Ovary (tissue), 9 donors: ENCODE results near the gene LIPT2. TPM values are rescaled to one million over a fixed set of nuclear protein-coding genes. Genes with fewer than 3 reads are reported as not detected.

ENCODE experiments used
- DNase-seq, 5 donors: peaks; one replicate each; pipeline ENCODE4 v3.0.0-alpha.2; 2019 to 2020
- H3K27ac ChIP-seq, 2 donors: fragments of 200-600 bp; one replicate each; pipeline versions ENCODE4 v1.5.1 to v1.8.0; 2019 to 2022
- H3K27me3 ChIP-seq: fragments of 200-600 bp; one replicate; pipeline ENCODE4 v1.8.0; 2022
- H3K36me3 ChIP-seq: fragments of 200-600 bp; sonication (generic); one replicate; pipeline ENCODE4 v1.5.1; 2019
- H3K4me1 ChIP-seq: one replicate; pipeline ENCODE4 v1.8.1; 2013; ENCODE audit warnings: mild to moderate bottlenecking, moderate library complexity; ENCODE audit not compliant: insufficient read depth
- H3K4me3 ChIP-seq: fragments of 200-600 bp; sonication (generic); one replicate; pipeline ENCODE4 v1.5.1; 2017
- H3K9me3 ChIP-seq, 2 donors: fragments of 200-600 bp in 1 of 2; sonication (generic) in 1 of 2; one replicate each; pipeline versions ENCODE4 v1.5.1 to v1.8.1; 2013 to 2019; ENCODE audit warnings: mild to moderate bottlenecking in 1 of 2, moderate library complexity in 1 of 2
- EP300 ChIP-seq: sonication (generic); formaldehyde crosslinking; IDR thresholded peaks from one replicate; pipeline ENCODE4 v1.6.1; 2017; ENCODE audit warnings: antibody characterized with exemption
- POLR2A ChIP-seq: fragments of 450-650 bp; IDR thresholded peaks from one replicate; pipeline ENCODE4 v1.6.1; 2017; ENCODE audit warnings: antibody characterized with exemption, mild to moderate bottlenecking, moderate library complexity
- WGBS, 3 donors: extraction: QIAGEN DNeasy Blood & Tissue Kit in 1 of 3; methylation state at CpG; one replicate each; pipeline versions ENCODE4 v1.1.5 to v1.1.7; 2013 to 2017; 5-methylcytosine and 5-hydroxymethylcytosine counted together
- intact Hi-C, 4 donors: fragments of 100-400 bp; cut with DNase I; formaldehyde crosslinking; loops; one replicate each; pipeline versions ENCODE4 v1.11.0 to v1.15.1; 2022 to 2023
- polyA plus RNA-seq, 2 donors: library from polyadenylated mRNA; stranded (reverse); fragments of 200-250 nt in 1 of 2; fragments of 350-450 nt in 1 of 2; fragmentation: Illumina TruSeq in 1 of 2; extraction: RNeasy Lipid Tissue Mini Kit (QIAGEN cat#74804) in 1 of 2; gene quantifications; one replicate each; pipeline ENCODE4 v1.2.3, GENCODE V29; 2013 to 2014
- total RNA-seq, 7 donors: library from RNA; depleted of rRNA in 2 of 7; stranded (reverse); fragments of >200 nt in 2 of 7; fragmentation: NEBNext Ultra II Directional in 3 of 7; extraction: Animal tissue kit (Norgen Biotek cat#: 25700) in 3 of 7; gene quantifications; one replicate each; pipeline versions ENCODE4 v1.1.0 to v1.2.4, GENCODE V29; 2016 to 2023
- TF ChIP-seq, protein P1 (sequence below), 3 donors: fragments of 450-650 bp in 2 of 3; fragments of 200-600 bp in 1 of 3; IDR thresholded peaks; one replicate each; pipeline versions ENCODE4 v1.5.1 to v1.8.0; 2016 to 2022; ENCODE audit warnings: antibody characterized with exemption in 3 of 3, mild to moderate bottlenecking in 1 of 3
- donor health status: DM: no; HTN: no; CAD: no; lungs with moderate emphysema.
- donor health status: DM: no; HTN: no; CAD: no.
- donor health status: Bipolar disorder and iron deficiency.
- donor health status: DM: yes; HTN: yes; CAD: no.
- donor health status: DM: no; HTN: no; CAD: no.
- donor health status: DM: yes; HTN: yes; CAD: no.

Gene LIPT2
- total and polyA plus RNA-seq, 9 donors: 3.4 to 9.2 (median 5.6) TPM

DNA sequence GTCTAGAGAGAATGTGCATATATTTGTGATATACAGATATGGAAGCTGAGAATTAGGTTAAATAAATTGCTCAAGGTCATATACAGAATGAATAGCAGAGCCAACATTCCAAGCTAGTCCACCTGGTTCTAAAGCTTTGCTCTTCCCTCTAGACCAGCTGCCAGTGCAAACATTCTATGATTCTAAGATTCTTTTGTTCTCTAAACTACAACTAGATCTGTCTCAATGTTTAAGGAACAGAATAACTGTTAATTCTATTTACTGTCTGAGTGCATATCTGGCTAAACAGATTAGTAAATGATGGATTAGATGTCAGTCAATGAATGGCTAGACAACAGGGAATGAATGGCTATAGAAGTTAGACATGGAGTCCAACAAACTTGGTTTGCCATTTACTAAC lies 45.8 kb downstream of the LIPT2 start:
- intact Hi-C loops: loop anchor here (5.0 to 10.0 kb wide), 3 partner anchors 53 to 190 kb away; partner anchors contain the start of gene PGM2L1 (in 2 of the 4)
- Histone ChIP-seq H3K9me3 (no peaks in the 10 kb centered on the region), H3K4me3 (no peak overlapping the region), H3K27ac (no peak overlapping the region), H3K27me3 (no peaks in the 10 kb centered on the region), H3K36me3 (no peaks in the 10 kb centered on the region), H3K4me1 (peaks cover 9% of the 10 kb centered on the region)
- no peak for DNase-seq
- TF ChIP-seq, protein P1, sequence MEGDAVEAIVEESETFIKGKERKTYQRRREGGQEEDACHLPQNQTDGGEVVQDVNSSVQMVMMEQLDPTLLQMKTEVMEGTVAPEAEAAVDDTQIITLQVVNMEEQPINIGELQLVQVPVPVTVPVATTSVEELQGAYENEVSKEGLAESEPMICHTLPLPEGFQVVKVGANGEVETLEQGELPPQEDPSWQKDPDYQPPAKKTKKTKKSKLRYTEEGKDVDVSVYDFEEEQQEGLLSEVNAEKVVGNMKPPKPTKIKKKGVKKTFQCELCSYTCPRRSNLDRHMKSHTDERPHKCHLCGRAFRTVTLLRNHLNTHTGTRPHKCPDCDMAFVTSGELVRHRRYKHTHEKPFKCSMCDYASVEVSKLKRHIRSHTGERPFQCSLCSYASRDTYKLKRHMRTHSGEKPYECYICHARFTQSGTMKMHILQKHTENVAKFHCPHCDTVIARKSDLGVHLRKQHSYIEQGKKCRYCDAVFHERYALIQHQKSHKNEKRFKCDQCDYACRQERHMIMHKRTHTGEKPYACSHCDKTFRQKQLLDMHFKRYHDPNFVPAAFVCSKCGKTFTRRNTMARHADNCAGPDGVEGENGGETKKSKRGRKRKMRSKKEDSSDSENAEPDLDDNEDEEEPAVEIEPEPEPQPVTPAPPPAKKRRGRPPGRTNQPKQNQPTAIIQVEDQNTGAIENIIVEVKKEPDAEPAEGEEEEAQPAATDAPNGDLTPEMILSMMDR (IDR thresholded peaks at IDR 0.05): no peak
- no peak for TF ChIP-seq EP300
- TF ChIP-seq POLR2A: no peak

DNA sequence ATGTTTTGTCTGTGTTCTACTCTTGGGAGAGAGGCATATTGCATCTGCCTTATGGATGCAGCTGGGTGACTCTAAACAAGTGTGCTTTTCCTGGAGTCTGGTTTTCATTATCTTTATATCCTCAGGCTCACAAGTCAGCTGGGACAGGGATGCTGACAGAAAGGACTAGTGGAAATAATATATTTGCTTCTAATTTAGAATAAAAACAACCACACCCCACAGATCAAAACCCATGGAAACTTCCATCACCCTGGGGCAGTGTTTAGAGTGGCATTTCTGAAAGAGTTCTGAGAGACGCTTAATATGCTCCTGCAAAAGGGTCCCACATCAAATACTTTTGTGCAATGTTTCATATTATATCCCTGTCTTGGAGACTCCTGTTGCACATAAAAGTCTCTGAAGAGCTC lies 47.0 kb downstream of the LIPT2 start:
- no peak overlapping the region for H3K4me3 ChIP-seq
- no peaks in the 10 kb centered on the region for H3K27me3 ChIP-seq
- H3K9me3 ChIP-seq: no peaks in the 10 kb centered on the region
- intact Hi-C loops: loop anchor here (5.0 to 10.0 kb wide), 3 partner anchors 52 to 189 kb away; partner anchors contain the start of gene PGM2L1 (in 2 of the 4)
- peaks cover 12% of the 10 kb centered on the region for H3K4me1 ChIP-seq
- WGBS, 3 donors: 78 to 93% (median 83%) methylated on average over 1 of the region's 1 CpG
- no peaks in the 10 kb centered on the region for H3K36me3 ChIP-seq
- no peak overlapping the region for H3K27ac ChIP-seq
- DNase-seq: no peak
- TF ChIP-seq POLR2A: no peak
- TF ChIP-seq EP300: no peak
- TF ChIP-seq, protein P1 (IDR thresholded peaks at IDR 0.05): no peak

DNA sequence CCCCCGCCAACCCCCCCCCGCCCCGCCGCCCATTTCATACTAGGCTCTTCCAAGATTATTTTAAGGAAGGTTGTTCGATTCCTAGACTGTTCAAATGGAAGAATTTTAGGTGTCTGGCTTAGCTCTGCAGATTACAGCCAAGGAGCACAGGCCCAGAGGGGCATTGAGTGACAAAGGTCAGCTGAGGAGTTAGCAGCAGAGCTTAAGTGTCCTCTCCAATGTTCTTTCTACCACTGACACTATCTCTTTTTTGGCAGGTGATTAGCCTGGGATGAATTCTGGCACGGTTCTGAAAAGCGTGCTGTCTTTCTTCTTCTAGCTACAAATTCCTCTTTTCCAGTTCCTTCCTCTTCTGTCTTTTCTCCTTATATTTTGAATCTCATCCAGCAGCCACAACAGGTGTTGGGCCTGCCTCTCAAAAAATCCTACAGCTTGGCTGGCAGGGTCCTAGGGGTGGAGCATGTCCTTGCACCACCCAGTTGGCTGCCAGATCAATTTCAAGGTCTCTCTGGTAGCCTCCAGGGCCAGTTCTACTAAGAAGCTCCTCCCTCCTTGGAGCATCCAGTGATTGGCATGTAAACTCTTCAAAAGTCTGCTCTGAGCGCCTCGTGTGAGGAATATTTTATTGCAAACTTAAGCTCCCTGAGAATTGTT lies 49.2 kb downstream of the LIPT2 start:
- Histone ChIP-seq H3K27me3 (no peaks in the 10 kb centered on the region), H3K36me3 (no peaks in the 10 kb centered on the region), H3K9me3 (no peaks in the 10 kb centered on the region), H3K4me3 (no peak overlapping the region), H3K4me1 (peaks cover 12% of the 10 kb centered on the region), H3K27ac (peak overlapping the region in 1 of 2 donors; percentile 82)
- intact Hi-C loops: loop anchor here in 2 of 4 donors (5.0 to 10.0 kb wide), 2 partner anchors 49 to 187 kb away; partner anchors contain the start of gene PGM2L1 (in 2 of the 2)
- WGBS, 3 donors: 29 to 33% (median 29%) methylated on average over 9 of the region's 9 CpGs
- TF ChIP-seq POLR2A: no peak
- no peak for TF ChIP-seq EP300
- TF ChIP-seq, protein P1 (IDR thresholded peaks at IDR 0.05): no peak
- no peak for DNase-seq

DNA sequence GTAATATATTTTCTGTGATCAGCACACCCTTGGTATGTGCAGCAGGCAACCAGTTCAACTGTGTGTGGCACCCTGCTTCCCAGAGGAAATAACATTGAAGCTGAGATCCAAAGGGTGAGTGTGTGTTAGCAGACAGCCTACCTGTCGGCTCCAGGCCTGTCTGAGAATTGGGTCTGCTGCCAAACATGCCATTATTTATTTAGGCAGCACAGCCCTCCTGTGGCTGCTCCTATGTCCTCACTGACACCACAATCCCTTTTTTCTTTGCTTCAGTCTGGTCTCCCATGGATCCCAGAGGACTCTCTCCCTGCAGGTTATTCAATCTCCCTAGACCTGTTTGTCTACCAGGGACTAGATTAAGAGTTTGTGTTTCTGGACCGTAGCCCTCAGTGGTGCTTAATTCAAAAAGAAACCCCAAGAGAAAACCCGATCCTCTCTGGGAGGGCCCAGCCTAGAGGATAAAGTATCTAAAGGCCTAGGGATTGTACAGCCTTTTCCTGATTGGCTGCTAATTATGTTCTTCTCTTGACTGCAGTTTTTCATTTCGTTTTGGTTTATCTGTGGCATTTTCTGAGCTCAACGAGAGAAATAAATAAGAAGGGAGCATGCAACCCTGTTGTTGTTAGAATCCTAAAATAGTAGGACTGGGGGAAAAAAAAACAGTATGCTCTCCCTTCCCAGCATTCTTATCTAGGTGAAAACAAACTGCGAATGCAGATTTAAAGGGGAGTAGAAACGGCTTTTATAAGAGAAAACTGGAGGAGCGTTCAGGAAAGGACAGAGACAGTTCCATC lies 50.3 kb downstream of the LIPT2 start:
- Histone ChIP-seq H3K36me3 (no peaks in the 10 kb centered on the region), H3K27me3 (no peaks in the 10 kb centered on the region), H3K27ac (peak overlapping the region in 1 of 2 donors; percentile 82), H3K4me1 (peaks cover 12% of the 10 kb centered on the region), H3K9me3 (no peaks in the 10 kb centered on the region), H3K4me3 (no peak overlapping the region)
- no peak for TF ChIP-seq EP300
- TF ChIP-seq, protein P1 (IDR thresholded peaks at IDR 0.05): no peak
- no peak for TF ChIP-seq POLR2A
- WGBS, 3 donors: 5 to 11% (median 6%) methylated on average over 8 of the region's 8 CpGs
- DNase-seq: no peak
- intact Hi-C loops: loop anchor here in 2 of 4 donors (5.0 to 10.0 kb wide), 2 partner anchors 48 to 186 kb away; partner anchors contain the start of gene PGM2L1 (in 2 of the 2)
